HK-2 (cell line): ENCODE data around the gene SLC29A2.
A peak's percentile ranks its signal among the peaks of the same experiment; 100 is the strongest.
"Not testable (repeated sequence)": the region's sequence is repeated elsewhere in the genome, so short reads cannot be mapped to it uniquely, and the experiment has no call there.

Experiments used
- DNase-seq: peaks from one replicate; pipeline ENCODE4 v3.0.0-alpha.2; 2018; ENCODE audit not compliant: unreplicated experiment

The SLC29A2 gene

DNA sequence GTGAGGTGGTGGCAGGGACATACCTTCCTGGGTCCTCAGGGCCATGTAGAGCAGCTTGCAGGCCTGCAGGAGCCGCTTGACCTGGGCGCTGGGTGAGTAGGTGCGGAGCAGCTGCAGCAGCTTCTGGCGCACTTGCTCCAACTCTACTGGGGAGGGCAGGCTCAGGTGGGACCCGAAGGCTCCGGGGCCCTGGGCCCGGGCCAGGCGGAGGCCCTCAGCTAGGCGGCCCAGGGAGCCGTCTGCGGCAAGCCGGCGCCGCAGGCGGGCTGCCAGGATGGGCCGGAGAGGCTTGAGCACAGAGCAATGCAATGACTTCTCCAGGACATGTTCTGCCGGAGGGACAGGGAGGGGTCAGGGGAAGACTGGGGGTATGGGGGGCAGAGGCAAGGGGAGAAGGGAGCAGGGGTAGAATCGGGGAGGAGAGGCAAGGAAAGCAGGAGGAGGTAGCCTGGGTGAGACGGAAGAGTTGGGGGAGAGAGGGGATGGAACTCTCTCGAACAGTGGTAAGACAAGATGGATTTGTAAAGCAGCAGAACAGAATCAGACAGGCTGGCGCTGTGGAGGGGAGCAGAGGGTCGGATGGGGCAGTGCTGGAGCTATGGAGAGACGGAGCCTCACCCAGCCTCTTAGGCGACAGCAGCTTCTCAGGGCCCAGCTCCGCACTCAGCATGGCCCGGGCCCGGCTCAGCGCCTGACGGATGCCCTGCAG is 37.5 kb downstream of the SLC29A2 start:
- DNase-seq = no peak

- DNase-seq = no peak
Measured at GRCh38 chr11:66333220-66333877, 38.2 kb downstream of the SLC29A2 start.

GRCh38 chr11:66332371-66333219 is 39.0 kb downstream of the SLC29A2 start:
- DNase-seq = no peak

- no peak for DNase-seq
Measured at GRCh38 chr11:66331542-66332370, 39.8 kb downstream of the SLC29A2 start.

DNA sequence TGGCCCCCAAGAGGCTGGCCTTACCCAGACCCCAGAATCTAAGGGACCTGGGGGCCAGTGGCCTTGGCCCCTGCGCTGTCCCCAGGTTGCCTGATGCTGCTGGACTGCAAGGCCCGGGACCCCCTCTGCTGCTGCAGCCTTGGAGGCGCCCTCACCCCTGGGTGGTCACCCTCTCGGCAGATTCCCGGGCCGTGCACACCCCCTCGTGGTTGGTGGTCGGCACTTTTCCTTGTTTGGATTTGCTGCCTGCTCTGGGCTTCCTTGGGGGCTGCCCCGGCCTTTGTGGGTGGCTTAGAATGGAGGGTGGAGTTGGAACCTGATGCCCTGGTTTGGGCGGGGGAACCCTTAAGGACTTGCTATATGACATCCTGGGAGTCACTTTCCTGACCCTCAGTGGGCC is 40.6 kb downstream of the SLC29A2 start:
- DNase-seq = no peak

DNA sequence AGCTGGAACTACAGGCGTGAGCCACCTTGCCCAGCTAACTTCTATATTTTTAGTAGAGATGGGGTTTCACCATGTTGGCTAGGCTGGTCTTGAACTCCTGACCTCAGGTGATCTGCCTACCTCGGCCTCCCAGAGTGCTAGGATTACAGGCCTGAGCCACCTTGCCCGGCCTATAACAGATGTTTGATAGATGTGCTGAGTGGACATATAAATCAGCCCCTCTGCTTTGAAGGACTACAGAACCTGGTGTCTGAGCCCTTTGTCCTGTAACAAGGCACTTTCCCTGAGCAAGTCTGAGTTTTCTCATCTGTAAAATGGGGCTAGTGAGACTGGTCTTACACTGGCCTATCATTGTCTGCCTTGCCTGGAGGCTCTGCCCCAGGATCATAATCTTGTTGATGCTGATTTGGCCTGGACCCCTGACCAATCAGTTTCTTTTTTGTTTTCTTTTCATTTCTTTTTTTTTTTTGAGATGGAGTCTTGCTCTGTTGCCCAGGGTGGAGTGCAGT is 42.3 kb downstream of the SLC29A2 start:
- DNase-seq = no peak

GRCh38 chr11:66328302-66329144 is 43.0 kb downstream of the SLC29A2 start:
- peak; percentile 80 for DNase-seq

- no peak for DNase-seq
Measured at GRCh38 chr11:66328031-66328301, 43.6 kb downstream of the SLC29A2 start.

GRCh38 chr11:66327171-66328030 is 44.2 kb downstream of the SLC29A2 start:
- DNase-seq = peak; percentile 42

DNA sequence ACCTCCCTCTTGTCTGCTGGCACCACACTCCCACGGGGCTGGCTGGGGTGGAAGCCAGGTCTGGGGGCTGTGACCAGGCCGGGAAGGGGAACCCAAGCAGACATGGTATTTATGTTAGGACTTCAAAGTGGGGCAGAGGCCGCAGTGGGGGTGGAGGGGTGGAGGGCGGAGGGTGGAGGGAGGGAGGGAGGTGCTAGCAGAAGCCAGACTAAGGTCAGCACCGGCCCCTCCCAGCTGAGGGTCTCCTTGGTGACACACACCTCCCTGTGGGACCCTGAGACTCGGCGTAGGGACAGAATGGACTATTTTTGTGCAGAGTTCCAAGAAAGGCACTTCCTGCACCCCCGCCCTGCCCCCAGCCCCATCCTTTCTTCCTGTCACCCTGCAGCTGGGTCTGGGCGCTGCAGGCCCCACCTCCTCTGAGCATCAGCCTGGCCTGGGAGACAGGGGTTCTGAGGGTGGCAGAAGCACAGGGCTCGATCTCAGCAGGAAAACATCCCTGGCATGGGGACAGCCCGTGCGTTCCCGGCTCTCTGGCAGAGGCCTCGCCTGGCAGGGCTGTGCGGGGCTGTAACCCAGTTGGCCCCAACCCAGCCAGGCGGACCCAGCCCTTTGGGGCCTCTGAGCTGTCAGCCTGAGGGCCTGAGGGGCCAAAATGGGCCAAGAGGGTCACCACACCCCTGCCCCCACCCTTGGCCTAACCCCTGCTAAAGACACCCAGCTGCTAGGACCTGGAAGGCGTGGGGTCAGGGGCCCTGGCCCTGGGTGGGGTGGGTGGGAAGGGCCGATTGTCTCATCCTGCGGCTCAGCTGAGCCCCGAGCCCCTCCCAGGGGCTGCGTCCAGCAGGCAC is 45.1 kb downstream of the SLC29A2 start:
- DNase-seq = peak; percentile 27

- no peak for DNase-seq
Measured at GRCh38 chr11:66325263-66325671, 46.3 kb downstream of the SLC29A2 start.

GRCh38 chr11:66324664-66325063 is 46.9 kb downstream of the SLC29A2 start:
- no peak for DNase-seq

DNA sequence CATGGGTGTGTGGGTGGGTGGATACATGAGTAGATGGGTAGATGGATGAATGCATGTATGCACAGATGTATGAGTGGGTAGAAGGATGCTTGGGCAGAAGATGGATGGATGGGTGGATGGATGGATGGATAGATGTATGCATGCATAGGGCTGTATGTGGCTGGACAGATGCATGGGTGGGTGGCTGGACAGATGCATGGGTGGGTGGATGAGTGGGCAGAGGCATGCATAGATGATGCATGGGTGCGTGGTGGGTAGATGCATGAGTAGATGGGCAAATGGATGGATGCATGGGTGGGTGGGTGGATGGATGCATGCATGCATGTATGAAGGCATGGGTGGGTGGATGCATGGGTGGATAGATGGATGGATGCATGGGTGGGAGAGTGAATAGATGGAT is 47.9 kb downstream of the SLC29A2 start:
- DNase-seq = no peak

- DNase-seq = no peak
Measured at GRCh38 chr11:66322732-66323427, 48.7 kb downstream of the SLC29A2 start.

- DNase-seq = no peak
Measured at GRCh38 chr11:66321606-66322005, 50.0 kb downstream of the SLC29A2 start.

DNA sequence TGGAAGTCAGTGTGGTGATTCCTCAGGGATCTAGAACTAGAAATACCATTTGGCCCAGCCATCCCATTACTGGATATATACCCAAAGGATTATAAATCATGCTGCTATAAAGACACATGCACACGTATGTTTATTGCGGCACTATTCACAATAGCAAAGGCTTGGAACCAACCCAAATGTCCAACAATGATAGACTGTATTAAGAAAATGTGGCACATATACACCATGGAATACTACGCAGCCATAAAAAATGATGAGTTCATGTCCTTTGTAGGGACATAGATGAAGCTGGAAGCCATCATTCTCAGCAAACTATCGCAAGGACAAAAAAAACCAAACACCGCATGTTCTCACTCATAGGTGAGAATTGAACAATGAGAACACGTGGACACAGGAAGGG is 50.8 kb downstream of the SLC29A2 start:
- DNase-seq = not testable (repeated sequence)

DNA sequence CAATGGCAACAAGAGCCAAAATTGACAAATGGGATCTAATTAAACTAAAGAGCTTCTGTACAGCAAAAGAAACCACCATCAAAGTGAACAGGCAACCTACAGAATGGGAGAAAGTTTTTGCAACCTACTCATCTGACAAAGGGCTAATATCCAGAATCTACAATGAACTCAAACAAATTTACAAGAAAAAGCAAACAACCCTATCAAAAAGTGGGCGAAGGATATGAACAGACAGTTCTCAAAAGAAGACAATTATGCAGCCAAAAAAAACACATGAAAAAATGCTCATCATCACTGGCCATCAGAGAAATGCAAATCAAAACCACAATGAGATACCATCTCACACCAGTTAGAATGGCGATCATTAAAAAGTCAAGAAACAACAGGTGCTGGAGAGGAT is 51.3 kb downstream of the SLC29A2 start:
- not testable (repeated sequence) for DNase-seq

- no peak for DNase-seq
Measured at GRCh38 chr11:66318600-66318970, 53.0 kb downstream of the SLC29A2 start.
